KMS-11 (cell line): ENCODE measurements around the gene TAF6.

Experiments used
- H2AFZ ChIP-seq: fragments of 200-600 bp; sonication (generic); 2 replicates; pipeline ENCODE4 v1.6.1; 2016; ENCODE audit warnings: antibody characterized with exemption, mixed run types, low read depth
- H3K27ac ChIP-seq: fragments of 200-600 bp; sonication (generic); 2 replicates; pipeline ENCODE4 v1.6.1; 2016; ENCODE audit warnings: mild to moderate bottlenecking, mixed run types
- H3K27me3 ChIP-seq: fragments of 200-600 bp; sonication (generic); 2 replicates; pipeline ENCODE4 v1.6.1; 2017; ENCODE audit warnings: mild to moderate bottlenecking, low read depth, mixed run types, moderate library complexity; ENCODE audit not compliant: insufficient read depth
- H3K36me3 ChIP-seq: fragments of 200-600 bp; sonication (generic); 2 replicates; pipeline ENCODE4 v1.6.1; 2017; ENCODE audit warnings: mild to moderate bottlenecking, mixed run types; ENCODE audit not compliant: insufficient read depth
- H3K4me1 ChIP-seq: fragments of 200-600 bp; sonication (generic); 2 replicates; pipeline ENCODE4 v1.6.1; 2016; ENCODE audit warnings: mild to moderate bottlenecking, low read depth, mixed run types; ENCODE audit not compliant: poor library complexity, severe bottlenecking
- H3K4me2 ChIP-seq: fragments of 200-600 bp; sonication (generic); 2 replicates; pipeline ENCODE4 v1.7.0; 2016; ENCODE audit warnings: mild to moderate bottlenecking, mixed run types
- H3K4me3 ChIP-seq: fragments of 200-600 bp; sonication (generic); IDR thresholded peaks from 2 replicates; pipeline ENCODE4 v1.6.1; 2017; ENCODE audit warnings: low read depth, low read length, mixed read lengths; ENCODE audit not compliant: insufficient read depth
- H3K79me2 ChIP-seq: fragments of 200-600 bp; sonication (generic); 2 replicates; pipeline ENCODE4 v1.6.1; 2016; ENCODE audit warnings: low read depth, mixed run types; ENCODE audit not compliant: insufficient read depth
- H3K9ac ChIP-seq: fragments of 200-600 bp; sonication (generic); 2 replicates; pipeline ENCODE4 v1.6.1; 2016; ENCODE audit warnings: mild to moderate bottlenecking, mixed run types
- H4K20me1 ChIP-seq: fragments of 200-600 bp; sonication (generic); 2 replicates; pipeline ENCODE4 v1.6.1; 2016; ENCODE audit warnings: mild to moderate bottlenecking, mixed run types; ENCODE audit not compliant: insufficient read depth
- CTCF ChIP-seq: fragments of 200-600 bp; sonication (generic); conservative IDR thresholded peaks from 2 replicates; pipeline ENCODE4 v1.6.1; 2017; ENCODE audit warnings: low read depth, mild to moderate bottlenecking, antibody characterized with exemption, low read length, moderate library complexity, mixed read lengths

Gene TAF6

GRCh38 chr7:100091411-100092181, 27.6 kb downstream of the TAF6 start:
- H4K20me1 ChIP-seq, result no peaks in the 10 kb centered on the region
- H3K4me1 ChIP-seq, result peaks cover 18% of the 10 kb centered on the region
- H3K9ac ChIP-seq, result no peak overlapping the region
- H2AFZ ChIP-seq, result no peak overlapping the region
- no peak overlapping the region; the same call in 1 of the 2 replicates for H3K27ac ChIP-seq
- H3K27me3 ChIP-seq, result no peaks in the 10 kb centered on the region
- peaks cover 41% of the 10 kb centered on the region; the same call in 1 of the 2 replicates for H3K36me3 ChIP-seq
- no peak for TF ChIP-seq CTCF
- peaks cover 12% of the 10 kb centered on the region; the same call in 1 of the 2 replicates for H3K79me2 ChIP-seq
- H3K4me2 ChIP-seq, result no peak overlapping the region
- no peak overlapping the region for H3K4me3 ChIP-seq

- no peak for TF ChIP-seq CTCF
- H3K27me3 ChIP-seq, result no peaks in the 10 kb centered on the region
- H3K4me1 ChIP-seq, result peaks cover 18% of the 10 kb centered on the region
- H2AFZ ChIP-seq, result no peak overlapping the region
- no peak overlapping the region for H3K4me2 ChIP-seq
- H3K9ac ChIP-seq, result no peak overlapping the region
- H3K4me3 ChIP-seq, result no peak overlapping the region
- no peaks in the 10 kb centered on the region for H4K20me1 ChIP-seq
- H3K36me3 ChIP-seq, result peaks cover 37% of the 10 kb centered on the region; the same call in 1 of the 2 replicates
- peaks cover 12% of the 10 kb centered on the region; the same call in 1 of the 2 replicates for H3K79me2 ChIP-seq
- H3K27ac ChIP-seq, result no peak overlapping the region
Observed at GRCh38 chr7:100090527-100091410, 28.4 kb downstream of the TAF6 start.

- Histone ChIP-seq H2AFZ (peak overlapping the region; percentile 83), H3K9ac (peak overlapping the region; percentile 67; the same call in 1 of the 2 replicates), H3K27me3 (no peaks in the 10 kb centered on the region), H3K4me1 (peaks cover 18% of the 10 kb centered on the region), H3K4me2 (peak overlapping the region; percentile 97), H3K36me3 (peaks cover 29% of the 10 kb centered on the region; the same call in 1 of the 2 replicates), H4K20me1 (no peaks in the 10 kb centered on the region), H3K79me2 (peaks cover 12% of the 10 kb centered on the region; the same call in 1 of the 2 replicates), H3K27ac (peak overlapping the region; percentile 60), H3K4me3 (peak overlapping the region; percentile 20)
- TF ChIP-seq CTCF, result no peak
Observed at GRCh38 chr7:100089458-100090196, 29.5 kb downstream of the TAF6 start.
